ENCODE results near the gene HLA-DOA. TPM values are rescaled to one million over a fixed set of nuclear protein-coding genes. Genes with fewer than 3 reads are reported as not detected.

Gene HLA-DOA
- total RNA-seq, 1 donor: under 0.01 TPM

- Histone ChIP-seq H3K27ac (ENCODE audit: low read depth, low read length) (no peak overlapping the region), H3K27me3 (ENCODE audit: insufficient read depth, low read length) (peaks cover 19% of the 10 kb centered on the region), H4K20me1 (ENCODE audit: insufficient read depth, low read length) (no peaks in the 10 kb centered on the region), H3K4me3 (ENCODE audit: insufficient read depth, low read length) (no peak overlapping the region), H3K4me1 (ENCODE audit: insufficient read depth, low read length) (peaks cover 6% of the 10 kb centered on the region), H3K4me2 (ENCODE audit: insufficient read depth, low read length) (no peak overlapping the region), H3K36me3 (ENCODE audit: insufficient read depth, low read length) (no peaks in the 10 kb centered on the region), H2AFZ (ENCODE audit: low read length) (no peak overlapping the region), H3K9me3 (ENCODE audit: low read depth, low read length) (no peaks in the 10 kb centered on the region), H3K79me2 (ENCODE audit: insufficient read depth, low read length) (no peaks in the 10 kb centered on the region)
- DNase-seq (ENCODE audit: insufficient read length, low spot score, missing footprints): no peak
- no peak for TF ChIP-seq CTCF (IDR thresholded peaks at IDR 0.05; ENCODE audit: extremely low read depth, low read depth, low read length)
These were observed 7.6 kb upstream of the HLA-DOA start for GRCh38 chr6:33017018-33017417.

- Histone ChIP-seq H3K9me3 (ENCODE audit: low read depth, low read length) (no peaks in the 10 kb centered on the region), H3K27ac (ENCODE audit: low read depth, low read length) (no peak overlapping the region), H3K4me2 (ENCODE audit: insufficient read depth, low read length) (no peak overlapping the region), H3K4me3 (ENCODE audit: insufficient read depth, low read length) (no peak overlapping the region), H4K20me1 (ENCODE audit: insufficient read depth, low read length) (no peaks in the 10 kb centered on the region), H3K27me3 (ENCODE audit: insufficient read depth, low read length) (peaks cover 23% of the 10 kb centered on the region), H3K79me2 (ENCODE audit: insufficient read depth, low read length) (no peaks in the 10 kb centered on the region), H2AFZ (ENCODE audit: low read length) (no peak overlapping the region), H3K4me1 (ENCODE audit: insufficient read depth, low read length) (peaks cover 6% of the 10 kb centered on the region), H3K36me3 (ENCODE audit: insufficient read depth, low read length) (no peaks in the 10 kb centered on the region)
- TF ChIP-seq CTCF (IDR thresholded peaks at IDR 0.05; ENCODE audit: extremely low read depth, low read depth, low read length): no peak
- DNase-seq (ENCODE audit: insufficient read length, low spot score, missing footprints): no peak
These were observed 6.4 kb upstream of the HLA-DOA start for GRCh38 chr6:33015798-33016197.

- Histone ChIP-seq H2AFZ (ENCODE audit: low read length) (peak overlapping the region; percentile 2), H3K36me3 (ENCODE audit: insufficient read depth, low read length) (no peaks in the 10 kb centered on the region), H3K27me3 (ENCODE audit: insufficient read depth, low read length) (peaks cover 30% of the 10 kb centered on the region), H3K4me2 (ENCODE audit: insufficient read depth, low read length) (no peak overlapping the region), H3K79me2 (ENCODE audit: insufficient read depth, low read length) (no peaks in the 10 kb centered on the region), H3K4me3 (ENCODE audit: insufficient read depth, low read length) (no peak overlapping the region), H3K9me3 (ENCODE audit: low read depth, low read length) (no peaks in the 10 kb centered on the region), H4K20me1 (ENCODE audit: insufficient read depth, low read length) (no peaks in the 10 kb centered on the region), H3K4me1 (ENCODE audit: insufficient read depth, low read length) (peaks cover 6% of the 10 kb centered on the region), H3K27ac (ENCODE audit: low read depth, low read length) (no peak overlapping the region)
- TF ChIP-seq CTCF (IDR thresholded peaks at IDR 0.05; ENCODE audit: extremely low read depth, low read depth, low read length): peak; percentile 70
- peak; percentile 80 for DNase-seq (ENCODE audit: insufficient read length, low spot score, missing footprints)
These were observed 5.6 kb upstream of the HLA-DOA start for GRCh38 chr6:33014841-33015634.

- Histone ChIP-seq H3K4me2 (ENCODE audit: insufficient read depth, low read length) (no peak overlapping the region), H2AFZ (ENCODE audit: low read length) (no peak overlapping the region), H3K79me2 (ENCODE audit: insufficient read depth, low read length) (no peaks in the 10 kb centered on the region), H3K36me3 (ENCODE audit: insufficient read depth, low read length) (no peaks in the 10 kb centered on the region), H3K27me3 (ENCODE audit: insufficient read depth, low read length) (peaks cover 44% of the 10 kb centered on the region), H3K4me1 (ENCODE audit: insufficient read depth, low read length) (peaks cover 4% of the 10 kb centered on the region), H3K27ac (ENCODE audit: low read depth, low read length) (no peak overlapping the region), H4K20me1 (ENCODE audit: insufficient read depth, low read length) (no peaks in the 10 kb centered on the region), H3K4me3 (ENCODE audit: insufficient read depth, low read length) (no peak overlapping the region), H3K9me3 (ENCODE audit: low read depth, low read length) (no peaks in the 10 kb centered on the region)
- no peak for DNase-seq (ENCODE audit: insufficient read length, low spot score, missing footprints)
- TF ChIP-seq CTCF (IDR thresholded peaks at IDR 0.05; ENCODE audit: extremely low read depth, low read depth, low read length): no peak
These were observed 4.2 kb upstream of the HLA-DOA start for GRCh38 chr6:33013608-33014007.

All from osteoblast (primary cell).